ENCODE results near the gene ATP6V0D1.

DNA sequence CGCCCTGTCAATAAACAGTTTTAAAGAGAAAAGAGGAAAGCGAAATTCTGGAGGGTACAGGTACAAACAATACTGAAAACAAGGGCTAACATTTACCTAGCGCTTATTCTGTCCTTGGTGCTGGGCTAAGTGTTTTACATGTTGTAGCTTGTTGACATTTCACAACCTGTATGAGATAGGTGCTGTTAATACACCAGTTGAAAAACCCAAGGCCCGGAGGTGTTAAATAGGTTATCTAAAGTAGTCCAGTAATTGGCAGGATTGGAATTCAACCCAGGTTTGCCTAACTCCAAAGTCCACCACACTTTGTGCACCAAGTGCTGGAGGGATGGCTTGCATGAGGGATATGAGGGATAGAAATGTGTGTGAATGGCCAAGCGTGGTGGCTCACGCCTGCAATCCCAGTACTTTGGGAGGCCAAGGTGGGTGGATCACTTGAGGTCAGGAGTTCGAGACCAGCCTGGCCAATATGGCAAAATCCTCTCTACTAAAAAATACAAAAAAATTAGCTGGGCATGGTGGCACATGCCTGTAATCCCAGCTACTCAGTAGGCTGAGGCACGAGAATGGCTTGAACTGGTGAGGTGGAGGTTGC is 2.9 kb downstream of the ATP6V0D1 start:
- TF ChIP-seq, protein P1, sequence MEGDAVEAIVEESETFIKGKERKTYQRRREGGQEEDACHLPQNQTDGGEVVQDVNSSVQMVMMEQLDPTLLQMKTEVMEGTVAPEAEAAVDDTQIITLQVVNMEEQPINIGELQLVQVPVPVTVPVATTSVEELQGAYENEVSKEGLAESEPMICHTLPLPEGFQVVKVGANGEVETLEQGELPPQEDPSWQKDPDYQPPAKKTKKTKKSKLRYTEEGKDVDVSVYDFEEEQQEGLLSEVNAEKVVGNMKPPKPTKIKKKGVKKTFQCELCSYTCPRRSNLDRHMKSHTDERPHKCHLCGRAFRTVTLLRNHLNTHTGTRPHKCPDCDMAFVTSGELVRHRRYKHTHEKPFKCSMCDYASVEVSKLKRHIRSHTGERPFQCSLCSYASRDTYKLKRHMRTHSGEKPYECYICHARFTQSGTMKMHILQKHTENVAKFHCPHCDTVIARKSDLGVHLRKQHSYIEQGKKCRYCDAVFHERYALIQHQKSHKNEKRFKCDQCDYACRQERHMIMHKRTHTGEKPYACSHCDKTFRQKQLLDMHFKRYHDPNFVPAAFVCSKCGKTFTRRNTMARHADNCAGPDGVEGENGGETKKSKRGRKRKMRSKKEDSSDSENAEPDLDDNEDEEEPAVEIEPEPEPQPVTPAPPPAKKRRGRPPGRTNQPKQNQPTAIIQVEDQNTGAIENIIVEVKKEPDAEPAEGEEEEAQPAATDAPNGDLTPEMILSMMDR (IDR thresholded peaks at IDR 0.05) = no peak
- TF ChIP-seq EP300 (IDR thresholded peaks at IDR 0.05) = no peak
